GM12873 (cell line): Measurements from ENCODE around the gene IRAK3.

Source experiments
- CTCF ChIP-seq: IDR thresholded peaks from 2 replicates; pipeline ENCODE4 v1.5.1; 2012; ENCODE audit warnings: low read depth, mild to moderate bottlenecking, moderate library complexity, low read length, control low read depth; ENCODE audit not compliant: insufficient read depth; ENCODE audit errors: missing control alignments

Gene IRAK3

GRCh38 chr12:66288121-66288520 is 99.1 kb downstream of the IRAK3 start:
- no peak for TF ChIP-seq CTCF

- TF ChIP-seq CTCF = no peak
Measured at GRCh38 chr12:66289485-66289884, 100.5 kb downstream of the IRAK3 start.

GRCh38 chr12:66290716-66291200 is 101.7 kb downstream of the IRAK3 start:
- TF ChIP-seq CTCF = no peak

GRCh38 chr12:66296176-66296683 is 107.2 kb downstream of the IRAK3 start:
- no peak for TF ChIP-seq CTCF

- TF ChIP-seq CTCF = no peak
Measured at GRCh38 chr12:66297080-66297479, 108.1 kb downstream of the IRAK3 start.

- TF ChIP-seq CTCF = no peak
Measured at GRCh38 chr12:66297923-66298322, 108.9 kb downstream of the IRAK3 start.

GRCh38 chr12:66301944-66302826 is 113.2 kb downstream of the IRAK3 start, which contains the start of gene HELB:
Gene HELB (plus strand): TSS chr12:66302493. CDS start chr12:66302604, 111 bp downstream.
- TF ChIP-seq CTCF = no peak
